Right ventricle myocardium inferior (tissue), 1 donor: ENCODE data around the gene JMJD1C. TPM values are rescaled to one million over a fixed set of nuclear protein-coding genes. Genes with fewer than 3 reads are reported as not detected.

Experiments used
- ATAC-seq: fragments of 200-7000 bp; cut with Tn5 transposase; one replicate; pipeline ENCODE4 v1.9.1; 2020; ENCODE audit warnings: mild to moderate bottlenecking, moderate library complexity
- DNase-seq: peaks from one replicate; pipeline ENCODE4 v3.0.0; 2021; ENCODE audit errors: missing footprints
- intact Hi-C: fragments of 100-400 bp; cut with DNase I; formaldehyde crosslinking; loops from one replicate; pipeline ENCODE4 v1.11.0; 2022
- total RNA-seq: library from RNA; stranded (reverse); fragmentation: NEBNext Ultra II Directional; extraction: Animal tissue kit (Norgen Biotek cat#: 25700); gene quantifications from one replicate; pipeline ENCODE4 v1.2.1, GENCODE V29; 2021
- donor health status: DM: no; HTN: yes; CAD: no; lungs with severe emphysema.

JMJD1C gene
- total RNA-seq, 1 donor from 2014 or later: 38.1 TPM

DNA sequence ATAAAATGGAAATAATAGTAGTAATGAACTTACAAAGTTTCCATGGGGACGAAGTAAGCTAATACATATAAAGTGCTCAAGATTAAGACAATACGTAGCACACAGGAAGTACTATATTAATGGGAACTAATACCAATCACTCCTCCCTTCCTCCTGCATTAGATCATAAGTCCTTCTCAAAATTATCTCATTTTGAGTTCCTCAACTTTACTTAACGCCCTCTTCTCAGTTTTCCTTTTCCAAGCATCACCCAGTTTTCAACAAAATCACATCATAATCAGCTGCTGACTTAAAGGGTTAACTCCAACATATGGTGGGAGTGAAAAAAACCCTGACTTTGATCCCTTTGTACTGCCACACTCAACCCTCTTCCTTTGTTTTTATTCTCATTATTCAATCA lies 24.4 kb downstream of the JMJD1C start:
- intact Hi-C loops: no loop called here
- DNase-seq: no peak
- ATAC-seq: no peak

- DNase-seq (no peak), ATAC-seq (no peak)
- intact Hi-C loops: no loop called here
Measured at GRCh38 chr10:63439607-63440006, 26.2 kb downstream of the JMJD1C start.

DNA sequence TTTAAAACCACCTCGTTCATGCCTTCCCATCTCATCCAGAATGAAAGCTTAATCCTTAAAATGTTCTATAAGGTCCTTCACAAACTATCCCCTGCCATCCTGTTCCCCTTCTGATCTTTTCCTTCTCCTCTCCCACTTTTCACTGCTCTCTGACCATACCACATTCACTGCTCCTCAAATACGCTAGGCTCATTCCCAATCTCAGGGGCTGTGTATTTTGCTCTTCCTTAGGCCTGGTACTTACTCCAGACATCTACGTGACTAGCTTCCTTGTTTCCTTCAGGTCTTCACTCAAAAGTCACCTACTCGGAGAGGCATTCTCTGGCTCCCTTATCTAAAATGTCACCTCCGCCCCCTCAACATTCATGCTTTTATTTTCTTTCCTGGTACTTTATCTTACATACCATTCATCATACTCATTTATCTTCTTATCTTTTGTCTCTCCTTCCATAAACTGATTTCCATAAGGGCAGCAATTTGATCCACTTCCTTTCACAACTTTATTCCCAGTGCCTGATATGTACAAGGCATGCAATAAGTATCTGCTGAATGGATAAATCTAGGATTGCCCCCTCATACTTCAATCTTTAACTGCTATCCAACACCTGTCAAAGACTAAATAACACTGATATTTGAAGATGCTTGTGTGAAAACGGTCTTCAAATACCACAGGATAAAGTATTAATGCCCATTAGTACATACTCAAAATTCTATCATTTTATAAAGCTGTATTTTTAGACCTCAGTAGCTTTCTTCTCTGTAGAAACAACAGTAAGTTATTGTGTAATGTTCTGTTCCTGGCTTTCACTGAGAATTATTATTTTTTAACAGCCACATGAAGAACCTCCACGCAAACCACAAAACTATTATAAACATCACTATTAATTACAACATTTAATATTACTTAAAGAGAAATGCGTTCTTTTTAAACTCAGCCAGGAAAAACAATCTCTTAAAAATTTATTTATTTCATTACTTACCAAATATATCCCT lies 27.0 kb downstream of the JMJD1C start:
- no peak for DNase-seq
- ATAC-seq: no peak
- intact Hi-C loops: no loop called here

GRCh38 chr10:63437116-63437949 lies 28.4 kb downstream of the JMJD1C start:
- DNase-seq: no peak
- intact Hi-C loops: no loop called here
- no peak for ATAC-seq

GRCh38 chr10:63436225-63436624 lies 29.6 kb downstream of the JMJD1C start:
- no peak for ATAC-seq
- intact Hi-C loops: no loop called here
- DNase-seq: no peak

DNA sequence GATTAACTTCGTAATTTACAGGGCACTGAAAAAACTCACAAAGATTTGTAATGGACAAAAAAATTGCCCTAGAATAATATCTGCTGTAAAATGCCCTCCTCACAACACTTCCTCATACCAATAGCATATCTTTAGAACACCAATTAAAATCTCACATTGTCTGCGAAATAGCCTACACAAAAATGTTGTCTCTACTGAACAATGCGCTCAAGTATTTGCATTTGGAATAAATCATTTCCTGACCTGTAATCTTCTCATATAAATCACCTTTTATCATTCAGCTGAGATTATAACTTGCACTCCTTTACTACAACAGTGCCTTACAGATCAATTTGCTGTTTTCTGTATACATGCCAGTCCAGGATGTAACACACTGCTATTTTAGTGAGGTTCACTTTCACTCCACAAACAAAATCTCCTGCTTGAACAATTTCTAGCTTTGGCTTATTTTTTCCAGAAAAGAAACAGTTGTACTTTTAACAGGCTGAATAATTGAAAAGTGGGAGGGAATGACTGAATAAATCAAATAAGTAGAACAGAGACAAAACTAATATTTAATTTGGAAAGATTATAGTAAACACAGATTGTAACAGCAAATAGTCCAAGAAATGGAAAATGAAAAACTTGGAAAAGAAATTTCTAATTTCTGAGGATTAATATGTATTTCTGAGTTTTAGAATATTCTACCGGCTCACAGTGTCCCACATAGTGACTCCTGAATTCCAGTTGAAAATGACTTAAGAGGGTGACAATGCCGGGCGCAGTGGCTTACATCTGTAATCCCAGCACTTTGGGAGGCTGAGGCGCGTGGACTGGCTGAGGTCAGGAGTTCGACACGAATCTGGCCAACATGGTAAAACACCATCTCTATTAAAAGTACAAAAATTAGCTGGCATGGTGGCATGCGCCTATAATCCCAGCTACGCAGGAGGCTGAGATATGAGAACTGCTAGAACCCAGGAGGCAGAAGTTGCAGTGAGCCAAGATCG lies 30.6 kb downstream of the JMJD1C start:
- ATAC-seq (no peak), DNase-seq (no peak)
- intact Hi-C loops: no loop called here

DNA sequence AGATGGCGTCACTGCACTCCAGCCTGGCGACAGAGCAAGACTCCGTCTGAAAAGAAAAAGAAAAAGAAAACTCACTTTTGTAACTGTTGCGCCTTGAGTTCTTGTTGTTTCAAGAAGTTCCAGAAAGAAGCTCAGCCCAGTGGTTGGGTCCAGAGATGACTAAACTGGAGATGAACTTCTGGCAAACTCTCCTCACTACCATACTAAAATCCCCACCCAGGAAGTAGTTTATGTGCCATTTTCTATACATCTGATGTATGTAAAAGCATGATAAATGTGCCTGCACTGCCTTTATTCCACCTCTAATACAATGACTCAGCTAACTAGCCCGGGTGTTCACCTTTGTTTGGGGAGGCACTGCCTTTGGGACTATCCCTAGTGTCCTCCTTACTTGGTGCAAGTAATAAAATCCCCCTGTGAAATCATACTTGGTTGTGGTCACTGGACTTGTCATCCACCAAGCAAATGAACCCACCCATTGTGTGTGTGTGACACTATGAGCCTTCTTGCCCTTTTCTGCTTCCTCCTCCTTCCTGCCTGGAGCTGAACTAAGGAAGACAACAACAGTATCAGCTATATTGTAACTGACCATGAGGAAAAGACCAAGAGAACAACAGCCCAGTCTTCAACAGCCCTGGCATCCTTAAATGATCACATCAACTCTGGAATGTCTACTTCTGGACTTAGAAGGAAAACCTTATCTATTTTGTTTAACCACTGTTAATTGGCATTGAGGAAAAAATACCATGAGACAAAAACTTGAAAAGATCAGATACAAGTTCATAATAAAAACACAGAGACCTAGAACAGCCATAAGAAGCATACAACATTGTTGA lies 33.6 kb downstream of the JMJD1C start:
- DNase-seq (no peak), ATAC-seq (no peak)
- intact Hi-C loops: no loop called here

- DNase-seq: no peak
- ATAC-seq: no peak
- intact Hi-C loops: no loop called here
Measured at GRCh38 chr10:63430999-63431356, 34.8 kb downstream of the JMJD1C start.

GRCh38 chr10:63430091-63430998 lies 35.4 kb downstream of the JMJD1C start:
- intact Hi-C loops: no loop called here
- ATAC-seq (peak; percentile 67), DNase-seq (no peak)

DNA sequence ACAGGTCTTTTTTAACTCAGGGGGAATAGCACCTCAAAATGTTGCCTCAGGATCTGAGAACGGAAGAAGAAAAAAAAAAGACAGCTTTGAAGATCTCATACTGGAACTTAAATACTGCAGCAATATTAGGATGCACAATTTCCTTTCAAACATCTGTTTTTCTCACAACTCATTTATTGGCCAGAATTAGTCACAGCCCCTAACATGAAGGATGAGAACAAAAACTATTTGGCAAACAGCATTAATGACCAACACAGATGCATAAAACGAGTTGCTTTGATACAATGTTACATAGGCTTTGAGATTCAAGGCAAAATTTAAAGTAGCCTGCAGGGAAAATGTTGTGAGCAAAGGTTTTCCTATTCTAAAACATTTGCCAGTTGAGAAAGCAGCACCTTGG lies 36.5 kb downstream of the JMJD1C start:
- no peak for DNase-seq
- intact Hi-C loops: no loop called here
- peak; percentile 51 for ATAC-seq

DNA sequence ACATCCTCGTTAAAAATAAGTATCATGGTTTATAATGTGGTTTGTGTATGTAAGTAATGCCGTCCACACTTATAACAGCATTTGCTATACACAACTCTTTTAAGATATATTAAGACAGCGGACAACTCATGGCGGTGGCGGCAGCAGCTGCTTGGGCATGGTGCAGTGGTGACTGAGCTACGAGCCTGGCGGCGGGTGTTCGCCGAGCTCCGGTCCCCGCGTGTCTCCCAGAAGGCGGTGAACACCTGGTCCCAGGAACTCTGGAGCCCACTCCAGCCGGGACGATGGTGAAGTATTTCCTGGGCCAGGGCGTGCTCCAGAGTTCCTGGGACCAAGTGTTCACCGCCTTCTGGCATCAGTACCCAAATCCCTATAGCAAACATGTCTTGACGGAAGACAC lies 38.8 kb downstream of the JMJD1C start:
- ATAC-seq: no peak
- intact Hi-C loops: no loop called here
- DNase-seq: no peak

DNA sequence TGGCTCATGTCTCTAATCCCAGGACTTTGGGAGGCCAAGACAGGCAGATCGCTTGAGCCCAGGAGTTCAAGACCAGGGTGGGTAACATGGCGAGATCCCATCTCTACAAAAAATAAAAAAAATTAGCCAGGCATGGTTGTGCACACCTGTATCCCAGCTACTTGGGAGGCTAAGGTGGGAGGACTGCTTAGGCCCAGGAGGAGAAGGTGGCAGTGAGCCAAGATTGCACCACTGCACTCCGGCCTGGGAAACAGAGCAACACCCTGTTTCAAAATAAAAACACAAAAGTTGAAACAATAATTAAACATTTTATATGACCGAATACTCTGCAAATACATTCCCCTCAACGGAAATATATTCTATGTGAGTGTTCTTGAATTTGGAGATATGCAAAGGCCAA lies 40.3 kb downstream of the JMJD1C start:
- no peak for DNase-seq
- ATAC-seq: no peak
- intact Hi-C loops: no loop called here

DNA sequence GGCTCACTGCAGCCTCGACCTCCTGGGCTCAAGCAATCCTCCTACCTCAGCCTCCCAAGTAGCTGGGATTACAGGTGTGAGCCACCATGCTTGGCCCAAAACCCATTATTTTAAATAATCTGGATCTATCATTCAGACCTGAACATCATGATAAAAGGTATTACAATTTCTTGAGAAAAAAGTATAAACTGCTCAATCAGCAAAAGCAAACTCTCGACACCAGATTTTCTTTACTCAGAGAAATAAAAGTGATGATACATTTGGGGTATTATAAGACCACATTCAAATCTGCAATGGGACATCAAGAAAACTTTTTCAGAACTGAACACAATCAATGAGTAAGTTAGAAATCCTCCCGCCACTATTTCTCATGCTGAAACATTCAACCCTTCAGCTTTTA lies 41.2 kb downstream of the JMJD1C start:
- no peak for ATAC-seq
- intact Hi-C loops: no loop called here
- no peak for DNase-seq

DNA sequence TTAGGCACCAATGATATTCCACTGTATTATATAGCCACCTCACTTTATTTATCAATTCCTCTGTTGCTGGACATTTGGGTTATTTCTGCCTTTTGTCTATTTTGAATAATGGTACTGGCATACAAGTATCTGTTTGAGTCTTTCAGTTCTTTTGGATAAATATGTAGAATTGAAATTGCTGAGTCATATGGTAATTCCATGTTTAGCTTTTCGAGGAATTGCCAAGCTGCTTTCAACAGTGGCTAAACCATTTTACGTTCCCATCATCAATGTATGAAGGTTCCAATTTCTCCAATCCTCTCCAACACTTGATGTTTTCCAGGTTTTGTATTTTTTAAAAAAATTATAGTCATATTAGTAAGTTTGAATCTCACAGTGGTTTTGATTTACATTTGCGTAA lies 42.3 kb downstream of the JMJD1C start:
- ATAC-seq (no peak), DNase-seq (no peak)
- intact Hi-C loops: no loop called here

GRCh38 chr10:63421591-63421990 lies 44.2 kb downstream of the JMJD1C start:
- ATAC-seq: peak; percentile 72
- no peak for DNase-seq
- intact Hi-C loops: no loop called here

GRCh38 chr10:63416376-63416775 lies 49.4 kb downstream of the JMJD1C start:
- ATAC-seq (no peak), DNase-seq (no peak)
- intact Hi-C loops: no loop called here

GRCh38 chr10:63415640-63416244 lies 50.0 kb downstream of the JMJD1C start:
- ATAC-seq (no peak), DNase-seq (no peak)
- intact Hi-C loops: no loop called here
